ENCODE results near the gene TUBA1B.
A peak's percentile ranks its signal among the peaks of the same experiment; 100 is the strongest.
"Not testable (repeated sequence)": the region's sequence is repeated elsewhere in the genome, so short reads cannot be mapped to it uniquely, and the experiment has no call there.

TUBA1B gene

DNA sequence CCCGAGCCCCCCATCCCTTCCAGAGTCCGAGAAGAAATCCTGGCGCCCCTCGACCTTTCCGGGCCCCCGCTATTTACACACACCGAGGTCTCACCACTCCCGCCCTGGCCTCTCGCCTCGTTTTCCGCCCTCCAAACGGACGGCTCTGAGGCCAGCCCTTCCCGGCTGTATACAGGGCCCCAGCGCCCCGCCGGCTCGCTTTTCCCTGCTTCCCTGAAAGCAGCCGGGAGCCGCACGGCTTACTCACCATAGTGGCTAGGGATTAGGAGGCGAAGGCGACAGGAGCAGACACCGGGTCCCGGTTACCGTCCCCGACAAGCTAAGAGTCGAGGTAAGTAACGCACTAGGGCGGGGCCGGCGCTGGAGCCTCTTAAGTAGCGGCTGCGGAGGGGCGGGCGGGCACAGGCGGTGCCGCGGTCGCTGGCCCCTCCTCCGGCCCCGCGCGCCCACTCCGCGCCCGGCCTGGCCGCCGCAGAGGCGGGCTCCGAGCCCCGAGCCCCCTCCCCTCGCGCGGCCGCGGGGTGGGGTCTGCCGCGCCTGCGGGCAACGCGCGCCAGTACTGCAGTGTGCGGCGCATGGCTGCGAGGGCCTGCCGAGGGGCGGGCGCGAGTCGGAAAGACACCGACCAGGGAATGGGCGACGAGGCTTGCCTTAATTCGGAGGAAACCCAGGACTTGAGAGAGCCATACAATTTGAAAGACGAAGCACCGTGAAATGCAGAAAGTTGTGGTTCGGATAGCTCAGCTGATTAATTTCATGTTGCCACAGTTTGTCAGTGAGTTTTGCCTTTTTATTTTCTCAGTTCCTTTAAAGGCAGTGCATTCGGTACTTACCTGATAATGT, at the start of gene TUBA1B:
Gene TUBA1B (minus strand): TSS at position 345 of the 843 bp plus-strand sequence. CDS start 95 bp downstream, at position 250.
- peak; percentile 58 for DNase-seq (ENCODE audit: low read depth)

DNA sequence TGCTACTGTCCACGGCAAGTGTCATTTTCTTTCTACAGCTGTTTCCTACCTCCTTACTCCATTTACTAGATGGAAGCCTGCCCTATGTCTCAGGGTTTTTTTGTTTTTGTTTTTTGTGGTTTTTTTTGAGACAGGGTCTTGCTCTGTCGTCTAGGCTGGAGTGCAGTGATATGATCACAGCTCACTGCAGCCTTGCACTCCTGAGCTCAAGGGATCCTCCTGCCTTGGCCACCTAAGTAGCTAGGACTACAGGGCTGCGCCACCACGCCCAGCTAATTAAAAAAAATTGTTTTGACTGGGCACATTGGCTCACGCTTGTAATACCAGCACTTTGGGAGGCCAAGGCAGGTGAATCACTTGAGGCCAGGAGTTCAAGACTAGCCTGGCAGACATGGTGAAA, 43.0 kb upstream of the TUBA1B start:
- no peak for DNase-seq (ENCODE audit: low read depth)

DNA sequence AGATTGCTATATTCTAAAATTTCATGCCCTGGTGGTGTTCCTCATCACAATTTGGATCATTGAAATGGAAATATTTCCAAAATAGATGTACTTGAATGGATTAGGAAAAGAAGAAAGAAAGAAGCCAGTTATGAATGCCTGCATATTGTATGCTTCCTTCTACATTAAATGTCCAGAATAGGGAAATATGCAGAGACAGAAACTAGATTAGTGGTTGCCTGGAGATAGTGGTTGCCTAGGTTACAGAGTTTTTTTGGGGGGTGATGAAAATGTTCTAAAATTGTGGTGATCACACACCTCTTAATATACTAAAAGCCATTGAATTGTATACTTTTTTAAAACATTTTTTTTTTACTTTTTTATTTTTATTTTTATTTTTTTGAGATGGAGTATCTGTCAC, 39.7 kb upstream of the TUBA1B start:
- DNase-seq (ENCODE audit: low read depth), result no peak

DNA sequence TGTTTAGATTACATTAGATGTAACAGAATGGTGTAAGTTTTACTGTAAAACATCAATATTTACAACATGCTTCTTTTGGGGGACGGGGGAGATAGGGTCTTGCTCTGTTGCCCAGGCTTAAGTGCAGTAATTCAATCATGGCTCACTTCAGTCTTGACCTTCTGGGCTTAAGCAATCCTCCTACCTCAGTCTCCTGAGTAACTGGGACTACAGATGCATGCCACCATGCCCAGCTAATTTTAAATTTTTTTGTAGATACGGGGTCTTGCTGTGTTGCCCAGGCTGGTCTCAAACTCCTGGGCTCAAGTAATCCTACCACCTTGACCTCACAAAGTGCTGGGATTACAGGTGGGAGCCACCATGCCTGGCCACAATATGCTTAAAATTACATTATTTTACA, 33.9 kb upstream of the TUBA1B start:
- no peak for DNase-seq (ENCODE audit: low read depth)

DNA sequence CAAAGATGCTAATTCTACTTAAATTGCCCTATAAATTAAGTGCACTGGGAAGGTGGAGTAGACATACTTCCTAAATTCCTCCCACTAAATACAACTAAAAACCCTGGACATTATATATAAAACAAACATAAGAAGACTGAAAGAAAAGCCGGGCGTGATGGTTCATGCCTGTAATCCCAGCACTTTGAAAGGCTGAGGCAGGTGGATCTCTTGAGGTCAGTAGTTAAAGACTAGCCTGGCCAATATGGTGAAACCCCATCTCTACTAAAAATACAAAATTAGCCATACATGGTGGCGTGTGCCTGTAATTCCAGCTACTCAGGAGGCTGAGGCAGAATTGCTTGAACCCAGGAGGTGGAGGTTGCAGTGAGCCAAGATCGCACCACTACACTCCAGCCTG, 30.7 kb upstream of the TUBA1B start:
- DNase-seq (ENCODE audit: low read depth), result not testable (repeated sequence)

DNA sequence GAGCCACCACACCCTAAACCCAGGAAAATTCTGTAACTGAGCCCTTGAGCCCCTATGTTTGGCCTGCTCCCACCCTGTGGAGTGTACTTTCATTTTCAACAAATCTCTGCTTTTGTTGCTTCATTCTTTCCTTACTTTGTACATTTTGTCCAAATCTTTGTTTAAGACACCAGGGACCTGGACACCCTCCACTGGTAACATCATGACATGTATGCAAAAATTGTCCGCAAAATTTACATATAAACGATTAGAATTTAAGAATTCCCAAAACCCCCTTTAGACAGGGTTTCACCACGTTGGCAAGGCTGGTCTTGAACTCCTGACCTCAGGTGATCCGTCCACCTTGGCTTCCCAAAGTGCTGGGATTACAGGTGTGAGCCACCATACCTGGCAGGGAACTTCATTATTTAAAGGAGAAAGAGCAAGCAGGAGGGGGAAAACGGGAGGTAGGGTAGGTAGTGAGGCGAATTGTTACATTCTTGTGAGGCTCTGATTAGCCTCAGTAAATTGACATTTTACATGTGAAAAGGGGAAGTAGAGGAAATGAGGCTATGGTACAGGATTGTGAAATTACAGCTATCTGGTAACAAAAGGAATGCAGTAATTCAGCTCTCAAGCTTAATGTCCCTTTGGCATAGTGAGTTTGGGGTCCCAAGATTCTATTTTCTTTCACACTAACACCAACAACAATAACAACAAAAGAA, 30.0 kb upstream of the TUBA1B start:
- DNase-seq (ENCODE audit: low read depth), result no peak

DNA sequence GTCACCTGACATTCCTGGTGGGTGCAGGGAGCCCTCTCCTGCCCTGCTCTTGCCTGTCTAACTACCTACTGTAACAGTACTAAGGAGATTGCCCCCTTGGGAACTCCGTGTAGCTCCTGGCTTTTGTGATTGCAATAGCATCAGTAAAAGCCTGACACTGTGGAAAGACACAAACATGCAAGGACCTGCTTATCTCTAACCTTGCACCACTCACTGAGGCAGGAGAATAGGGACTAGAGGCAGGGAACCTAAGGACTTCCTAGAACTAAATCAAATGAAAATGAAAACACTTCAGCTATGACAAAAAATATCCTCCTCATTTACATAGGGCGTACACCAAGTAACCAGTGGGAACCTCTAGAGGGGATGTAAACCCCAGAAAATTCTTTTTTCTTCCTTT, 29.2 kb upstream of the TUBA1B start:
- no peak for DNase-seq (ENCODE audit: low read depth)

DNA sequence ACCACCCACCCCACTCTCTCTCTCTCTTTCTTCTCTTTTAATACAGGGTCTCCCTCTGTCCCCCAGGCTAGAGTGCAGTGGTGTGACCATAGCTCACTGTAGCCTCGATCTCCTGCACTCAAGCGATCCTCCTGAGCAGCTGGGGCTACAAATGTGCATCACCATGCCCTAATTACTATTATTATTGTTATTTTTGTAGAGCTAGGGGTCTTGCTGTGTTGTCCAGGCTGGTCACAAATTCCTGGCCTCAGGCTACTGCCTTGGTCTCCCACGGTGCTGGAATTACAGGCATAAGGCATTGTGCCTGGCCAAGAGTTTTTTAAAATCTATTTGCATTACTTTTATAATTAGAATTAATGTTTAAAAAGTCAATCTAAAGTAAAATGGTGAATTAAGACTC, 23.0 kb upstream of the TUBA1B start:
- DNase-seq (ENCODE audit: low read depth), result no peak

DNA sequence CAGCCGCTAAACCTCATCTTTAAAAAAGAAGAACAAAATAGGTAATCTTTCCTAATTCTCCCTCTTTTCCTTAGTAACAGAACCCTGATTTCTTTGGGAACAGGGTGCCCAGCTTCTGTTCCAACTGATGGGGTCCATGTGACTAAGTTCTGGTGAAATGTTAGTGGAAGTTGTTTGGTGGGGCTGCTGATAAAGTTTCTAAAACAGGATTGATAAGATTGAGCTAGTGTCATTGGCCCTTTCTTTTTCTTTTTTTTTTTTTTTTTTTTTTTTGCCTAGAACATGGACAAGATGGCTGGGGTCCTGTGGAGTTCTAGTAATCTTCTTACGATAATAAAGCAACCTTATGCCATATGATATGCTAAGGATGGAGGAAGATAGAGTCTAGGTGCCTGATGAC, 16.2 kb upstream of the TUBA1B start:
- no peak for DNase-seq (ENCODE audit: low read depth)

DNA sequence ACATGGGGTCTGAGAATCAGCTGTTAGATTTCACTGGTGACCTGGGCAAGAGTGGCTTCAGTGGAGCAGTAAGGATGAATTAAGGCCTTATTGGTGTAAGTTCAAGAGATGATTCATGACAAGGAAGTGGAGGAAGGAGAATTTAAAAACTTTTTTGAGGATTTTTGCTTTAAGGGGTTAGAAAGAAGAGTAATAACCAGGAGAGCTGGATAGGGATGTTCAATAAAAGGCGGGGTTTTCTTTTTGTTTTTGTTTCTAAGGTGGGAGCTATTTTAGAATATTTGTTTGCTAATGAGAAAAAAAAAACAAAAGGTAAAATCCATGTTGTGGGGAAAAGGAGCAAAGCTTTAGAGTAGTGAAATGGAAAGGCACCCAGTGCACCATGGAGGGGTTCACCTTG, 15.2 kb upstream of the TUBA1B start:
- no peak for DNase-seq (ENCODE audit: low read depth)

DNA sequence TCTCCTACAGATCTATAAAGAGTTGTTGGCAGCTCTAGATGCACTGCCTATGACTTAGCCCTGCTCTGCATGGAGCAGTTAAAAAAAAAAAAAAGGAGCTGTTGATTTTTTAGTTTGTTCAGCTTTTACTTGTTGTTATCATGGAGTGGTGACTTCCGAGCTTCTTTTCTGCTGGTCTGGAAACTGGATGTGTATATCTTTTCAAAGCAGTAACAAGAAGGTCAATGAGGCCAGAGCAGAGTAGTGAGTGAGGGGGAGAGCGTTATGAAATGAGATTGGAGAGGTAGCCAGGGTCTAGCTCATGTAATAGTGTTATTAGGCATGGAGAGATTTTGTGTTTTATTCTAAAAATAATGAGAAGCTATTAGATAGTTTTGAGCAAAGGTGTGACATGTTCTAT, 13.2 kb upstream of the TUBA1B start:
- no peak for DNase-seq (ENCODE audit: low read depth)

DNA sequence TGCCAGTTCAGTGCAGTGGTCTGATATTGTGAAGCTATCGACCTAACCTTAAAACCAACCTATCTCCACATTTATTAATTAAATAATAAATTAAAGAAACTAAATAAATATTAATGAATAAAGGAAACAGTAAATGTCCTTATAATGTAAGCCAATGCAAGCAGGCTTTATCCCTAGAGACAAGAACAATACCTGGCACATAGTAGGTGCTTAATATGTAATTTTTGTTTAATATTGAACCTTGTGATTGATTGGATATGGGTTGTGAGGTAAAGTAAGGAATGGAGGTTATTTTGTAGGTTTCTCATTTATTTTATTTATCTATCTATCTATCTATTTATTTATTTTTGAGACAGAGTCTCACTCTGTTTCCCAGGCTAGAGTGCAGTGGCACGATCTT, 7.8 kb upstream of the TUBA1B start:
- no peak for DNase-seq (ENCODE audit: low read depth)

DNA sequence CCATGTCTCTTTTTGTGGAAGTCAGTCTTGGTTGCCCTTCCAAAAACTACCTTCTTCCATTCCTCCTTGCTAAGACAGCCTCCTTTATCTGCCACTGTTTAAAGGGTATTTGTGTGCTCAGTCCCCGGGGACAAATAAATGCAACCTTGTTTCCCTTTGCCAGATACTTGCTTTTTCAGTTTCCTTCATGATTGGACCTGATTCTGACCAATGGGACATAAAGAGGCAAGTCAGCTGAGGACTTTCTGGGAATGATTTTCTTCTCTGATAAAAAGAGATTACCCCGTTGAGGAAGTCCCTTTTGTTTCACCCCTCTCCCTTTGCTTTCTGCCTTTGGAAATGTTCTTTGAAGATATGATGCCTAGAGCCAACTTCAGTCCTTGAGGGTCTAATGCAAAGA, 7.4 kb upstream of the TUBA1B start:
- DNase-seq (ENCODE audit: low read depth), result no peak

DNA sequence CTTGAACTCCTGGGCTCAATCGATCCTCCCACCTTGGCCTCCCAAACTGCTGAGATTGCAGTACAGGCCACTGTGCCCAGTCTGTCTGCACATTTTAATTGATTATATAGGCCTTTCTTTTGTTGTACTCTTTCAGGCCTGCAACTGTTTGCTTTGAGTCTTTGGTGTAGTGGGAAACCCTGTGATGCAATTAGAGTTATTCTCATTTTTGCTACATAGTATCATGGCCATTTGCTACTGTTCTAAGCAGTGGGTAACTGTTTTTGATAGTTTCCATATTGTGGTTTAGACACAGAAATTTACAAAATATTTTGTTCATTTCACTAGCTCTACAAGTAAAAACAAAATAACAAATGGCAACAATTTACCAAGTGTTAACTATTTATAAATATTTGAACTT, 6.3 kb upstream of the TUBA1B start:
- DNase-seq (ENCODE audit: low read depth), result no peak

DNA sequence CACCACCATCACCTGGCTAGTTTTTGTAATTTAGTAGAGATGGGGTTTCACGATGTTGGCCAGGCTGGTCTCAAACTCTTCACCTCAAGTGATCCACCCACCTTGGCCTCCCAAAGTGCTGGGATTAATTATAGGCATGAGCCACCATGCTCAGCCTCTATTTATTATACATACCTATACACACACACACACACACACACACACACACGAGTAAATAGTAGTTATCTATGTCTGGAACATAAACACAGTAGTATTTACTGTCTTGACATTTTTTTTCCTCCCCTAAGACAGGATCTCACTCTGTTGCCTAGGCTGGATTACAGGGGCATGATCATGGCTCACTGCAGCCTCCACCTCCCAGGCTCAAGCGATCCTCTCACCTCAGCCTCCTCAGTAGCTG, 5.8 kb upstream of the TUBA1B start:
- not testable (repeated sequence) for DNase-seq (ENCODE audit: low read depth)

DNA sequence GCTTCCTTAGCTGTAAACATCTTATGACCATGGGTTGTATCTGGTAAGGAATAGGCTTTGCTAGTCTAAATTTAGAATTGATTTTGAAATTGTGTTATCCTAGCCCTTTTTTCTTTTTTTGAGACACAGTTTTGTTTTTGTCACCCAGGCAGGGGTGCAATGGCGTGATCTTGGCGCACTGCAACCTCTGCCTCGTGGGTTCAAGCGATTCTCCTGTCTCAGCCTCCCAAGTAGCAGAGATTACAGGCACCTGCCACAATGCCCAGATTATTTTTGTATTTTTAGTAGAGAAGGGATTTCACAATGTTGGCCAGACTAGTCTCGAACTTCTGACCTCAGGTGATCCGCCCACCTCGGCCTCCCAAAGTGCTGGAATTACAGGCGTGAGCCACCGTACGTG, 2.4 kb upstream of the TUBA1B start:
- no peak for DNase-seq (ENCODE audit: low read depth)

DNA sequence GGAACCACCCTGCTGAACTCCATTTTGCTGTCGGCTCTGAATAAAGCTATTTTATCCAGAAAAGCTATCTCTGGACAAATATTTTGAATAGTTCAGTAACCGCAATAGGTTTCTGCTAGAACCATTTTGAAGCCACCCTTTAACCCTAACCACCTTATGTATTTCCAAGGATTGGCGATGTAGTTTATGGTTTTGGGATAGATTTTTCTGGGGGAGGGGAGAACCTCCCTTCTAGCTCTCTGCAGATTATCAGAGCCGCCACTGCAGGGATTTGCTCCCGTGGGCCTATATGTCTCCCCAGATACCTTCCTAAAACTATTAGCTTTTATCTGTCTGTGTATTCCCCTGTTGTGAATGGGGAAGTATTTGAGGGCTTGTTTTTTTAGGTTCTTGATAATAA, 1.8 kb upstream of the TUBA1B start:
- no peak for DNase-seq (ENCODE audit: low read depth)

DNA sequence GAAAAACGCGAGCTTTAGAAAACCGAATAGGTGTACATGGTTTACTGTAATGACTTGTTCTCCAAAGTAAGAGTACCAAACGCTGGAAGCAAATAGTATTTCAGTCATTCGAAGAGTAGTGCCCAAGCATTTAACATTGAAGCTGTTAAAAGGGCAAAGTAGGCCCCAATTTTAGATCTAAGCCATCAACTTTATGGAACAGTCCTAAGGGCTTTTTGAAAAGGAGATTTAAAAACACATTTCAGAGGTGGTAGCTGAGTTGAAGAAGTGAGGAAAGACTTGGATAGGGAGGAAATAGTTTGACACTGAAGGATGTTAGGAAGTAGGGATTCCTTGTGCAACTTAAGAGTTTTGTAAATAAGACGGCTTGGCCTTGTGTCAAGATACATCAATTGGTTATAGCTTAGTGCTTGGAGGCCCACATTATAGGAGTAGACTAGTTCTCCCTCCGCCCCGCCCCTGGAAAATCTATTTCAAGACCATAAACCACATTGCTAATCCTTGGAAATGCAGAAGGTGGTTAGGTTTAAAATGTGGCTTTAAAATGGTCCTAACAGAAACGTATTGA, 783 bp upstream of the TUBA1B start:
- no peak for DNase-seq (ENCODE audit: low read depth)

DNA sequence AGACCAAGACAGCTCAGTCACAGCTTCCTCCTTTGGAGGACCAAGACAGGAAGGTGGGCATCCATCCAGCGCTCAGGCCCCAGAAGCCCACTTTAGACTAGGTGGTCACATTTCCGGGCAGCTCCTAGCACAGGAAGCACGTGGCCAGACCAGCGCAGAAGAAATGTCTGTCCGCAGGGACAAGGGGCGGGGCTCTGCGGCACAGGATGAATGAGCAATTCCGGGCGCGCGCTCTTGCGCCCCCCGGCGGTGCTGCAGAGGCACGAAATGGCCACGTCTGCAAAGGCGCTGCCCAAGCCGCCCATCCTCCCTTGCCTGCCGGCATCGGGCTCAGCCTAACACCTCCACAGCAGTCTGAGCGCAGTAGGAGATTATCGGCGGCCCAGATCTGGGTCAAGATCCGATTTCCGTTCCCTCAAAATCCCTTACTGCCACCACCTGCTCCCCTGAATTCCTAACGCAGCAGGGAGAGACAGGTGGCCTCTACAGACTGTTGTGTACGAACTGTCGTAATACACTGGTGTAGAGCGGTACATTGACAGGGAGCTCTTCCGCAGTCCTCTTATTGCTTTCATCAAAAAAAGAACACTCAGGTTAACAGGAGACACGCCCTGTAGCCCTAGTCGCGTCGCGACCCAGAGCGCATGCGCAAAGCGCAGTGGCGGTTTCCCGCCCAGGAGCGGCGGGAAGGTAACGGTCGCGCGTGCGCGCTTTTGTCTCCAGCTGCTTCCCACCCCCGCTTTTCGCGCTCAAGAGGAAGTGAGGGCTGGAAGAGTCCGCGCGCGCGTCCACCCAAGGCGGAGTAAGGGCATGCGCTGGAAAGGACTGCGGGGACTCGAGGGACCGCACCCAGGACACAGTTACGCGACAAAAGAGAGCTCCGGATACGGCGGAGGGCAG, 794 bp downstream of the TUBA1B start:
- DNase-seq (ENCODE audit: low read depth), result peak; percentile 82

DNA sequence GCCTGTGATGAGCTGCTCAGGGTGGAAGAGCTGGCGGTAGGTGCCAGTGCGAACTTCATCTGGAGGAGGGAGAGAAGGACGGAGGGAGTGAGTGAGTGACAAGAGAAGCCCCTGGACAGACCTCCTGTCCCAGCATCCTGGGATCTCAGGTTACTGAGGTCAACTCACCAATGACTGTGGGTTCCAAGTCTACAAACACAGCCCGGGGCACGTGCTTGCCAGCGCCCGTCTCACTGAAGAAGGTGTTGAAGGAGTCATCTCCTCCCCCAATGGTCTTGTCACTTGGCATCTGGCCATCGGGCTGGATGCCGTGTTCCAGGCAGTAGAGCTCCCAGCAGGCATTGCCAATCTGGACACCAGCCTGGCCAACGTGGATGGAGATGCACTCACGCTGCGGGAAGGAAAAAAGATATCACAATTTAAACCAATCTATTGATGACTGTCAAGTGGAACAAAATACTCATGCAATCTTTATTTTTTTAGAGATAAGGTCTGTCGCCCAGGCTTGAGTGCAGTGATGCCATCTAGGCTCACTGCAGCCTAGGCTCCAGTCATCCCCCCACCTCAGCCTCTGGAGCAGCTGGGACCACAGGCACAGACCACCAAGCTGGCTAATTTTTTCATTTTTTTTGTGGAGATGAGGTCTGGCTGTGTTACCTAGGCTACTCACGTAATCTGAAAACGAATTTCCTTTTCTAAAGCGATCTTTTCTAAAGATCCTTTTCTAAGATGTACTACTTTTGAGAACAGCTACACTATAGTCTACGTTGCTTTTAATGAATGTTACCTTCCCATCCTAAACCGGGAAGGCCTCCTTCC, 1.7 kb downstream of the TUBA1B start:
- no peak for DNase-seq (ENCODE audit: low read depth)

DNA sequence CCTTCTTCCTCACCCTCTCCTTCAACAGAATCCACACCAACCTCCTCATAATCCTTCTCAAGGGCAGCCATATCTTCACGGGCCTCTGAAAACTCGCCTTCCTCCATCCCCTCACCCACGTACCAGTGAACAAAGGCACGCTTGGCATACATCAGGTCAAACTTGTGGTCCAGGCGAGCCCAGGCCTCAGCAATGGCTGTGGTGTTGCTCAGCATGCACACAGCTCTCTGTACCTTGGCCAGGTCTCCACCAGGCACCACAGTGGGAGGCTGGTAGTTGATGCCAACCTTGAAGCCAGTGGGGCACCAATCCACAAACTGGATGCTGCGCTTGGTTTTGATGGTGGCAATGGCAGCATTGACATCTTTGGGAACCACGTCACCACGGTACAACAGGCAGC, 3.2 kb downstream of the TUBA1B start:
- DNase-seq (ENCODE audit: low read depth), result not testable (repeated sequence)
